Measurements from ENCODE around the gene NOD1. TPM values are rescaled to one million over a fixed set of nuclear protein-coding genes. Genes with fewer than 3 reads are reported as not detected.
A peak's percentile ranks its signal among the peaks of the same experiment; 100 is the strongest.

NOD1 gene
- total and polyA plus RNA-seq, 2 donors (not counting 1 experiment from before 2014, with no cell fraction given): 20.6 to 28.8 TPM

GRCh38 chr7:30474893-30475292, 3.7 kb downstream of the NOD1 start:
- Mint-ChIP-seq H3K27ac (peak overlapping the region; percentile 58), H3K9me3 (ENCODE audit: insufficient read depth) (no peaks in the 10 kb centered on the region), H3K27me3 (no peaks in the 10 kb centered on the region), H3K4me1 (peaks cover 80% of the 10 kb centered on the region), H3K4me3 (no peak overlapping the region)
- Histone ChIP-seq H3K36me3 (replicated peaks in 1 of 2; ENCODE audit: control extremely low read depth in 1 of 2, control insufficient read depth in 1 of 2, extremely low read depth in 1 of 2, insufficient read depth in 2 of 2, low read length in 1 of 2) (peaks cover 7 to 18% of the 10 kb centered on the region in 2 experiments), H3K9ac (ENCODE audit: low read length) (no peak overlapping the region), H3K4me1 (ENCODE audit: control insufficient read depth in 2 of 2, insufficient read depth in 2 of 2, low read length in 2 of 2) (peaks cover 67 to 73% of the 10 kb centered on the region in 2 donors), H3K27me3 (replicated peaks in 1 of 4; ENCODE audit: control extremely low read depth in 1 of 4, control insufficient read depth in 3 of 4, insufficient read depth in 4 of 4, low read length in 3 of 4) (no peaks in the 10 kb centered on the region), H3K4me2 (replicated peaks; ENCODE audit: low read depth, low read length, poor library complexity, severe bottlenecking) (peak overlapping the region; percentile 34), H3K9me3 (ENCODE audit: control extremely low read depth in 1 of 3, control insufficient read depth in 2 of 3, insufficient read depth in 1 of 3, low read length in 2 of 3) (peaks cover 0 to 4% (median 0%) of the 10 kb centered on the region in 3 donors), H2AFZ (ENCODE audit: insufficient read depth, low read depth, low read length, poor library complexity, severe bottlenecking) (no peak overlapping the region), H3K27ac (ENCODE audit: low read length in 2 of 2) (peak overlapping the region in 1 of 2 donors; percentile 8), H4K20me1 (ENCODE audit: control insufficient read depth, insufficient read depth, low read length, poor library complexity, severe bottlenecking) (no peaks in the 10 kb centered on the region), H3K79me2 (ENCODE audit: control insufficient read depth, insufficient read depth, low read length) (peaks cover 82% of the 10 kb centered on the region), H3K4me3 (ENCODE audit: control extremely low read depth in 1 of 5, extremely low read depth in 1 of 5, insufficient read depth in 1 of 5, low read depth in 2 of 5, low read length in 4 of 5) (no peak overlapping the region)
- ChIA-PET CTCF (interaction anchor here (1.3 kb wide), 1 partner anchor 89 kb away, joined by 6 read pairs; no protein-coding TSS in a partner anchor), POLR2A (no interaction called here)
- ATAC-seq (ENCODE audit: low read depth) (no peak), DNase-seq (no peak)
- intact Hi-C loops (cut with micrococcal nuclease): loop anchor here (10.0 kb wide), 1 partner anchor 450 kb away; the partner anchor contains the start of genes FKBP14 and PLEKHA8
- WGBS (ENCODE audit: insufficient coverage): 68% methylated on average over 2 of the region's 2 CpGs
- TF ChIP-seq EZH2 (IDR thresholded peaks at IDR 0.05; ENCODE audit: borderline replicate concordance, insufficient read depth, low read depth, low read length, poor library complexity, severe bottlenecking): no peak
- TF ChIP-seq CTCF (IDR thresholded peaks at IDR 0.05): no peak

- Histone ChIP-seq H3K79me2 (ENCODE audit: control insufficient read depth, insufficient read depth, low read length) (peaks cover 86% of the 10 kb centered on the region), H2AFZ (ENCODE audit: insufficient read depth, low read depth, low read length, poor library complexity, severe bottlenecking) (no peak overlapping the region), H3K9me3 (ENCODE audit: control extremely low read depth in 1 of 3, control insufficient read depth in 2 of 3, insufficient read depth in 1 of 3, low read length in 2 of 3) (peaks cover 0 to 4% (median 0%) of the 10 kb centered on the region in 3 donors), H3K27me3 (replicated peaks in 1 of 4; ENCODE audit: control extremely low read depth in 1 of 4, control insufficient read depth in 3 of 4, insufficient read depth in 4 of 4, low read length in 3 of 4) (no peaks in the 10 kb centered on the region), H3K4me3 (ENCODE audit: control extremely low read depth in 1 of 5, extremely low read depth in 1 of 5, insufficient read depth in 1 of 5, low read depth in 2 of 5, low read length in 4 of 5) (no peak overlapping the region), H3K36me3 (replicated peaks in 1 of 2; ENCODE audit: control extremely low read depth in 1 of 2, control insufficient read depth in 1 of 2, extremely low read depth in 1 of 2, insufficient read depth in 2 of 2, low read length in 1 of 2) (peaks cover 7 to 18% of the 10 kb centered on the region in 2 experiments), H3K4me1 (ENCODE audit: control insufficient read depth in 2 of 2, insufficient read depth in 2 of 2, low read length in 2 of 2) (peaks cover 66 to 70% of the 10 kb centered on the region in 2 donors), H3K27ac (ENCODE audit: low read length in 2 of 2) (no peak overlapping the region), H3K4me2 (replicated peaks; ENCODE audit: low read depth, low read length, poor library complexity, severe bottlenecking) (peak overlapping the region; percentile 34), H4K20me1 (ENCODE audit: control insufficient read depth, insufficient read depth, low read length, poor library complexity, severe bottlenecking) (no peaks in the 10 kb centered on the region), H3K9ac (ENCODE audit: low read length) (no peak overlapping the region)
- H3K4me3 Mint-ChIP-seq: no peak overlapping the region
- H3K9me3 Mint-ChIP-seq (ENCODE audit: insufficient read depth): no peaks in the 10 kb centered on the region
- POLR2A ChIA-PET: no interaction called here
- H3K27me3 Mint-ChIP-seq: no peaks in the 10 kb centered on the region
- WGBS (ENCODE audit: insufficient coverage): 100% methylated on average over 8 of the region's 10 CpGs
- TF ChIP-seq EZH2 (IDR thresholded peaks at IDR 0.05; ENCODE audit: borderline replicate concordance, insufficient read depth, low read depth, low read length, poor library complexity, severe bottlenecking) (no peak), CTCF (IDR thresholded peaks at IDR 0.05) (no peak)
- DNase-seq (no peak), ATAC-seq (ENCODE audit: low read depth) (no peak)
- peak overlapping the region; percentile 63 for H3K27ac Mint-ChIP-seq
- CTCF ChIA-PET: interaction anchor here (1.3 kb wide), 1 partner anchor 89 kb away, joined by 6 read pairs; no protein-coding TSS in a partner anchor
- peaks cover 78% of the 10 kb centered on the region for H3K4me1 Mint-ChIP-seq
- intact Hi-C loops (cut with micrococcal nuclease): loop anchor here (10.0 kb wide), 1 partner anchor 450 kb away; the partner anchor contains the start of genes FKBP14 and PLEKHA8
These were observed 4.1 kb downstream of the NOD1 start for GRCh38 chr7:30474485-30474884.
